AG09309 (cell line): ENCODE results near the gene USP14.

Experiments used
- DNase-seq: peaks from one replicate; pipeline ENCODE4 v3.0.0-alpha.2; 2010; ENCODE audit warnings: low read depth
- H3K4me3 ChIP-seq: 2 replicates; pipeline ENCODE4 v1.5.1; 2011; ENCODE audit warnings: mild to moderate bottlenecking, low read depth, low read length, moderate library complexity; ENCODE audit not compliant: control insufficient read depth
- TF ChIP-seq, protein P1 (sequence below): IDR thresholded peaks from 2 replicates; pipeline ENCODE4 v1.5.1; 2011; ENCODE audit warnings: mild to moderate bottlenecking, low read depth, low read length, inconsistent platforms; ENCODE audit not compliant: insufficient read depth, control insufficient read depth; ENCODE audit errors: missing control alignments

USP14 gene

DNA sequence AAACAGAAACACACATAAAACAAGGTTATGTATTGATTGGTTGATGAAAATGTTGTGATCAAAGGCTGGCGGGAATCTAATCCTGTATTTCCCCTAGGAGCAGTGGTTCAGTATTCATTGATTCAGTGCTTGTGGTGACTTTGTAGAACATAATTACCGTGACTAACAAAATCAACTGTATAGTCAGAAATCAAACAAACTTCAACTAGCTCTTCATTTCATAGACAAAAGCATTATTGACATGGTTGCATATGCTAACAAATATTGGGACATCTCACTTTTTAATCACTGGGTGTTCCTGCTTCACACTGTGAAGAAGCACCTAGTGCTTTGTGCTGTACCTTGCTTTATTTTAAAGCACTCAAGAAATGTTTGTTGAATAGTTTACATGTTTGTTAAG lies 41.4 kb downstream of the USP14 start:
- DNase-seq: no peak
- TF ChIP-seq, protein P1, sequence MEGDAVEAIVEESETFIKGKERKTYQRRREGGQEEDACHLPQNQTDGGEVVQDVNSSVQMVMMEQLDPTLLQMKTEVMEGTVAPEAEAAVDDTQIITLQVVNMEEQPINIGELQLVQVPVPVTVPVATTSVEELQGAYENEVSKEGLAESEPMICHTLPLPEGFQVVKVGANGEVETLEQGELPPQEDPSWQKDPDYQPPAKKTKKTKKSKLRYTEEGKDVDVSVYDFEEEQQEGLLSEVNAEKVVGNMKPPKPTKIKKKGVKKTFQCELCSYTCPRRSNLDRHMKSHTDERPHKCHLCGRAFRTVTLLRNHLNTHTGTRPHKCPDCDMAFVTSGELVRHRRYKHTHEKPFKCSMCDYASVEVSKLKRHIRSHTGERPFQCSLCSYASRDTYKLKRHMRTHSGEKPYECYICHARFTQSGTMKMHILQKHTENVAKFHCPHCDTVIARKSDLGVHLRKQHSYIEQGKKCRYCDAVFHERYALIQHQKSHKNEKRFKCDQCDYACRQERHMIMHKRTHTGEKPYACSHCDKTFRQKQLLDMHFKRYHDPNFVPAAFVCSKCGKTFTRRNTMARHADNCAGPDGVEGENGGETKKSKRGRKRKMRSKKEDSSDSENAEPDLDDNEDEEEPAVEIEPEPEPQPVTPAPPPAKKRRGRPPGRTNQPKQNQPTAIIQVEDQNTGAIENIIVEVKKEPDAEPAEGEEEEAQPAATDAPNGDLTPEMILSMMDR: no peak
- H3K4me3 ChIP-seq: no peak overlapping the region

- no peak overlapping the region for H3K4me3 ChIP-seq
- TF ChIP-seq, protein P1: no peak
- DNase-seq: no peak
Measured at GRCh38 chr18:210075-210474, 51.7 kb downstream of the USP14 start.

DNA sequence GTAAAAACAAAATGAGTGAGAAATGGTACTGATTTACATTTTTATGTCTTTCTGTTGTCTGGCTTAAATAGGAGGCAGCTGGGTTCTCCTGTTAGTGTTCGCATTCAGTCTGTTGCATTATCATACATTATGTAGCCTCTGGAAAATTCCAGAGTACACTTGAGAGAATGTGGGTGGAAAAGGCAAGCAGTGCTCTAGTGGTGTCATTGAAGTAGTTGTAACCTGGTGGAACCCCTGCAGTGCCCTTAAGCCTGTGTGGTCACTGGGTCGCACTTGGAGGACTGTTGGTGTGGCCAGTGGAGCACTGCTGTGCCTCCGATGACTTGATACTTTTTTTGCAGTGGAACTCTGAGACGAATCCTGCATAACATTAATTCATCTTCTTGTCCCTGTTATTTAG lies 52.4 kb downstream of the USP14 start:
- DNase-seq: no peak
- TF ChIP-seq, protein P1: no peak
- H3K4me3 ChIP-seq: no peak overlapping the region

DNA sequence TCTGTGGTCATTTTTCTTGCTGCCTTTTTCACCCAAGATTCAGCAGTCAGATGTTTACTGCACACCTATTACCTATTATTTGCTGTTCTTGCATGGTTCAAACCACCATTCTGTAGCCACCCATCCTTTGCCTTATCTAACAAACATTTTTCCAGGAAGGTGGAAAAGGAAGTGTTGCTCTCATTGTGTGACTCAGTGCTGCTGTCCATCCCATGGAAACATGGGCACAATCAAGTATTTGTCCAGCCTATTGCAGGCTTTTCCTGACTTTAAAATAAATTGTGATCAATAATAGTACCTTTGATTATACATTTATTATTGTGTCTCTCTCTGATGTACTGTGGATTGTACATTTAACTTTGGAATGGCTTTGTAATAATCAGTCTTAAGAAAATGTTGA lies 53.2 kb downstream of the USP14 start:
- H3K4me3 ChIP-seq: no peak overlapping the region
- DNase-seq: no peak
- TF ChIP-seq, protein P1: no peak

DNA sequence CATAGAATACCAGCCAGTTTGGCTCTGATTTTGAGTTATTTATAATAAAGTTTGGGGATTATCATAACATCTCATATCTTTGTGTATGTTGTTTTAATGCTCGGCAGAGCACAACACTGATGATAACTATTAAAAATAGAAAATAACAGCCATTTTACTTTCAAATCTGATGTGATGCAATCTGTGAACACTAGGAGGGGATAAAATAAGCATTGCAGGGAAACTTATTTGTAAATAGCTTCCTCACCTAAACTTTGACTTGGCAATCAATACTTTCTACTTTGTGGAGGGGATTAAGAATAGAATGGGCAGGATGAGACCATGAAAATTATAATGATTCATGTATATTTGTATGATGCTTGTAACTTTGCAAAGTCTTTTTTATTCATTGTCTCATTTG lies 54.4 kb downstream of the USP14 start:
- TF ChIP-seq, protein P1: peak; percentile 4
- no peak for DNase-seq
- no peak overlapping the region for H3K4me3 ChIP-seq

- no peak overlapping the region for H3K4me3 ChIP-seq
- DNase-seq: no peak
- TF ChIP-seq, protein P1: no peak
Measured at GRCh38 chr18:213505-213904, 55.1 kb downstream of the USP14 start.

- DNase-seq: no peak
- TF ChIP-seq, protein P1: no peak
- no peak overlapping the region for H3K4me3 ChIP-seq
Measured at GRCh38 chr18:213966-214365, 55.6 kb downstream of the USP14 start.
